Nephron (organoid): ENCODE results near the gene TPI1.

ENCODE experiments used
- H3K27ac Mint-ChIP-seq, 3 experiments: 2 replicates each; pipeline ENCODE4 v1.8.0; 2020; ENCODE audit warnings: mixed read lengths in 3 of 3, mild to moderate bottlenecking in 2 of 3, moderate library complexity in 1 of 3
- H3K27me3 Mint-ChIP-seq: 2 replicates; pipeline ENCODE4 v1.8.0; 2021; ENCODE audit warnings: low read depth, mild to moderate bottlenecking, moderate library complexity, mixed read lengths
- H3K36me3 Mint-ChIP-seq: 2 replicates; pipeline ENCODE4 v1.8.0; 2020; ENCODE audit warnings: low read depth, mixed read lengths
- H3K4me1 Mint-ChIP-seq: 2 replicates; pipeline ENCODE4 v1.8.0; 2020; ENCODE audit warnings: mixed read lengths
- H3K4me3 Mint-ChIP-seq, 3 experiments: 2 replicates each; pipeline ENCODE4 v1.8.0; 2020; ENCODE audit warnings: mild to moderate bottlenecking in 3 of 3, mixed read lengths in 3 of 3, moderate library complexity in 2 of 3
- H3K9me3 Mint-ChIP-seq: 2 replicates; pipeline ENCODE4 v1.8.0; 2020; ENCODE audit warnings: mixed read lengths
- CTCF ChIP-seq, 3 experiments: fragments of 200-600 bp; sonication (generic); IDR thresholded peaks; one replicate each; pipeline ENCODE4 v1.5.0; 2021; ENCODE audit warnings: antibody characterized with exemption in 3 of 3; ENCODE audit not compliant: unreplicated experiment in 3 of 3

TPI1 gene

GRCh38 chr12:6867413-6868210 is at the start of gene TPI1:
TSS of gene TPI1 (plus strand) at chr12:6867531. CDS start at chr12:6867567, 36 bp downstream.
- Mint-ChIP-seq H3K36me3 (peaks cover 50% of the 10 kb centered on the region), H3K9me3 (no peaks in the 10 kb centered on the region), H3K4me1 (peaks cover 37% of the 10 kb centered on the region), H3K27me3 (peaks cover 7% of the 10 kb centered on the region), H3K27ac (peak within 1 kb of the TSS; percentile 84 to 93 (median 91)), H3K4me3 (peak within 1 kb of the TSS; percentile 93 to 97 (median 96))
- no peak for TF ChIP-seq CTCF (IDR thresholded peaks at IDR 0.05; ENCODE audit: unreplicated experiment in 3 of 3)

- no peak for TF ChIP-seq CTCF (IDR thresholded peaks at IDR 0.05; ENCODE audit: unreplicated experiment in 3 of 3)
- H3K4me3 Mint-ChIP-seq, result no peak overlapping the region
- H3K36me3 Mint-ChIP-seq, result no peaks in the 10 kb centered on the region
Observed at GRCh38 chr12:6817662-6818157, 49.6 kb upstream of the TPI1 start.

GRCh38 chr12:6818222-6818621 is 49.1 kb upstream of the TPI1 start:
- no peak for TF ChIP-seq CTCF (IDR thresholded peaks at IDR 0.05; ENCODE audit: unreplicated experiment in 3 of 3)
- Mint-ChIP-seq H3K4me3 (peak overlapping the region in 1 of 3 experiments; percentile 59), H3K4me1 (peaks cover 37% of the 10 kb centered on the region), H3K9me3 (no peaks in the 10 kb centered on the region), H3K36me3 (no peaks in the 10 kb centered on the region), H3K27ac (peak overlapping the region; percentile 54 to 98 (median 63)), H3K27me3 (peaks cover 4% of the 10 kb centered on the region)

More at GRCh38 chr12:6817662-6818157, 49.6 kb upstream of the TPI1 start:
- H3K27ac Mint-ChIP-seq, result peak overlapping the region in 2 of 3 experiments; percentile 3 to 59
- H3K4me1 Mint-ChIP-seq, result peaks cover 32% of the 10 kb centered on the region
- no peaks in the 10 kb centered on the region for H3K9me3 Mint-ChIP-seq
- peaks cover 4% of the 10 kb centered on the region for H3K27me3 Mint-ChIP-seq

GRCh38 chr12:6818645-6819044 is 48.7 kb upstream of the TPI1 start:
- Mint-ChIP-seq H3K36me3 (no peaks in the 10 kb centered on the region), H3K27ac (peak overlapping the region; percentile 54 to 98 (median 63)), H3K27me3 (peaks cover 4% of the 10 kb centered on the region), H3K4me3 (peak overlapping the region in 1 of 3 experiments; percentile 59), H3K9me3 (no peaks in the 10 kb centered on the region), H3K4me1 (peaks cover 38% of the 10 kb centered on the region)
- TF ChIP-seq CTCF (IDR thresholded peaks at IDR 0.05; ENCODE audit: unreplicated experiment in 3 of 3), result no peak

- H3K36me3 Mint-ChIP-seq, result no peaks in the 10 kb centered on the region
- peaks cover 4% of the 10 kb centered on the region for H3K27me3 Mint-ChIP-seq
- peak overlapping the region; percentile 63 to 98 (median 74) for H3K27ac Mint-ChIP-seq
- H3K4me1 Mint-ChIP-seq, result peaks cover 42% of the 10 kb centered on the region
- peak overlapping the region; percentile 61 to 84 (median 66) for H3K4me3 Mint-ChIP-seq
- no peaks in the 10 kb centered on the region for H3K9me3 Mint-ChIP-seq
- TF ChIP-seq CTCF (IDR thresholded peaks at IDR 0.05; ENCODE audit: unreplicated experiment in 3 of 3), result no peak
Observed at GRCh38 chr12:6819106-6820030, 48.0 kb upstream of the TPI1 start.
